Activated B cell treated with CpG ODN at 0.5 μM for 24 hours (primary cell): ENCODE results near the gene GMPR. TPM values are rescaled to one million over a fixed set of nuclear protein-coding genes. Genes with fewer than 3 reads are reported as not detected.

Experiments used
- ATAC-seq: fragments of 200-7000 bp; cut with Tn5 transposase; one replicate; pipeline ENCODE4 v1.10.0; 2021; ENCODE audit warnings: low read depth, mild to moderate bottlenecking, moderate library complexity
- CTCF ChIA-PET: fragments of 350-600 bp; sonication (Branson Sonifier 250); formaldehyde crosslinking; loops from one replicate; lab custom pipeline; 2021; ENCODE audit warnings: antibody characterized with exemption; lab: Charles Lee
- POLR2A ChIA-PET: fragments of 350-600 bp; sonication (Branson Sonifier 250); formaldehyde crosslinking; loops from one replicate; lab custom pipeline; 2021; ENCODE audit warnings: antibody characterized with exemption; lab: Charles Lee
- DNase-seq: peaks from one replicate; pipeline ENCODE4 v3.0.0; 2022
- H3K27ac Mint-ChIP-seq: one replicate; pipeline ENCODE4 v1.8.0; 2020; ENCODE audit warnings: mixed read lengths
- H3K27me3 Mint-ChIP-seq: one replicate; pipeline ENCODE4 v1.8.0; 2021; ENCODE audit warnings: mixed read lengths
- H3K36me3 Mint-ChIP-seq: one replicate; pipeline ENCODE4 v1.8.0; 2021; ENCODE audit warnings: low read depth, mixed read lengths
- H3K4me1 Mint-ChIP-seq: one replicate; pipeline ENCODE4 v1.8.0; 2021; ENCODE audit warnings: mixed read lengths
- H3K4me3 Mint-ChIP-seq: one replicate; pipeline ENCODE4 v1.8.0; 2020; ENCODE audit warnings: mild to moderate bottlenecking, mixed read lengths
- H3K9me3 Mint-ChIP-seq: one replicate; pipeline ENCODE4 v1.8.0; 2020; ENCODE audit warnings: mixed read lengths
- CTCF ChIP-seq: fragments of 200-600 bp; IDR thresholded peaks from one replicate; pipeline ENCODE4 v1.8.0; 2022; ENCODE audit warnings: antibody characterized with exemption, mild to moderate bottlenecking
- intact Hi-C: fragments of 100-400 bp; cut with micrococcal nuclease; formaldehyde crosslinking; loops from one replicate; pipeline ENCODE4 v1.15.1; 2024
- total RNA-seq: library from RNA; stranded (reverse); gene quantifications from 2 replicates; pipeline ENCODE4 v1.2.3, GENCODE V29; 2022

Gene GMPR
- total RNA-seq, 1 donor from 2014 or later: 0.47 TPM

GRCh38 chr6:16209539-16209938 is 28.8 kb upstream of the GMPR start:
- no peaks in the 10 kb centered on the region for H3K9me3 Mint-ChIP-seq
- no peak for TF ChIP-seq CTCF
- no peak overlapping the region for H3K4me3 Mint-ChIP-seq

GRCh38 chr6:16212276-16212675 is 26.1 kb upstream of the GMPR start:
- H3K4me3 Mint-ChIP-seq: no peak overlapping the region
- CTCF ChIA-PET: no interaction called here
- DNase-seq (no peak), ATAC-seq (no peak)
- no peak for TF ChIP-seq CTCF
- peaks cover 29% of the 10 kb centered on the region for H3K27me3 Mint-ChIP-seq
- no peak overlapping the region for H3K27ac Mint-ChIP-seq
- POLR2A ChIA-PET: no interaction called here
- H3K4me1 Mint-ChIP-seq: peaks cover 3% of the 10 kb centered on the region
- H3K36me3 Mint-ChIP-seq: no peaks in the 10 kb centered on the region
- intact Hi-C loops: no loop called here
- no peaks in the 10 kb centered on the region for H3K9me3 Mint-ChIP-seq

More at GRCh38 chr6:16209539-16209938, 28.8 kb upstream of the GMPR start:
- H3K4me1 Mint-ChIP-seq: peaks cover 22% of the 10 kb centered on the region
- DNase-seq: no peak
- intact Hi-C loops: no loop called here
- POLR2A ChIA-PET: no interaction called here
- no peak for ATAC-seq
- no peaks in the 10 kb centered on the region for H3K36me3 Mint-ChIP-seq
- no peak overlapping the region for H3K27ac Mint-ChIP-seq
- peaks cover 14% of the 10 kb centered on the region for H3K27me3 Mint-ChIP-seq
- CTCF ChIA-PET: interaction anchor here (1.0 to 2.4 kb wide), 2 partner anchors 8 to 518 kb away, joined by 3 to 10 read pairs; no protein-coding TSS in a partner anchor

GRCh38 chr6:16216501-16217155 is 21.8 kb upstream of the GMPR start:
- CTCF ChIA-PET: interaction anchor here (1.6 kb wide), 1 partner anchor 8 kb away, joined by 3 read pairs; no protein-coding TSS in a partner anchor
- Mint-ChIP-seq H3K9me3 (no peaks in the 10 kb centered on the region), H3K27ac (no peak overlapping the region), H3K4me3 (no peak overlapping the region), H3K4me1 (peaks cover 3% of the 10 kb centered on the region), H3K27me3 (peaks cover 32% of the 10 kb centered on the region), H3K36me3 (no peaks in the 10 kb centered on the region)
- no peak for ATAC-seq
- intact Hi-C loops: no loop called here
- POLR2A ChIA-PET: no interaction called here
- DNase-seq: no peak
- TF ChIP-seq CTCF: no peak

GRCh38 chr6:16217156-16217721 is 21.1 kb upstream of the GMPR start:
- H3K9me3 Mint-ChIP-seq: no peaks in the 10 kb centered on the region
- peaks cover 32% of the 10 kb centered on the region for H3K27me3 Mint-ChIP-seq
- ChIA-PET CTCF (interaction anchor here (0.7 to 1.6 kb wide), 2 partner anchors 8 to 12 kb away, joined by 3 to 5 read pairs; no protein-coding TSS in a partner anchor), POLR2A (no interaction called here)
- no peak overlapping the region for H3K4me3 Mint-ChIP-seq
- intact Hi-C loops: no loop called here
- peaks cover 3% of the 10 kb centered on the region for H3K4me1 Mint-ChIP-seq
- no peak for TF ChIP-seq CTCF
- H3K36me3 Mint-ChIP-seq: no peaks in the 10 kb centered on the region
- DNase-seq: no peak
- no peak overlapping the region for H3K27ac Mint-ChIP-seq
- no peak for ATAC-seq

GRCh38 chr6:16222826-16223225 is 15.6 kb upstream of the GMPR start:
- TF ChIP-seq CTCF: no peak
- ChIA-PET CTCF (no interaction called here), POLR2A (interaction anchor here (0.6 kb wide), 1 partner anchor 12 kb away, joined by 3 read pairs; no protein-coding TSS in a partner anchor)
- no peak overlapping the region for H3K4me3 Mint-ChIP-seq
- no peaks in the 10 kb centered on the region for H3K36me3 Mint-ChIP-seq
- ATAC-seq (no peak), DNase-seq (no peak)
- peaks cover 18% of the 10 kb centered on the region for H3K27me3 Mint-ChIP-seq
- peaks cover 2% of the 10 kb centered on the region for H3K9me3 Mint-ChIP-seq
- no peaks in the 10 kb centered on the region for H3K4me1 Mint-ChIP-seq
- no peak overlapping the region for H3K27ac Mint-ChIP-seq
- intact Hi-C loops: no loop called here
